ENCODE data around the gene PLOD3. TPM values are rescaled to one million over a fixed set of nuclear protein-coding genes. Genes with fewer than 3 reads are reported as not detected.
A peak's percentile ranks its signal among the peaks of the same experiment; 100 is the strongest.

The PLOD3 gene
- total and polyA plus RNA-seq, 9 of the 15 experiments (the other 6 are each of a cell fraction or from before 2014, with no cell fraction given), result 2.8 to 101 (median 30.9) TPM

GRCh38 chr7:101265622-101266516 is 48.5 kb upstream of the PLOD3 start (continued):
- TF ChIP-seq ETV6 (IDR thresholded peaks at IDR 0.05; ENCODE audit: borderline replicate concordance in 1 of 2, low read depth in 2 of 2, low read length in 1 of 2) (no peak), ETV6 (CRISPR knock-in tag; IDR thresholded peaks at IDR 0.05; ENCODE audit: borderline replicate concordance) (no peak), THRAP3 (IDR thresholded peaks at IDR 0.05; ENCODE audit: borderline replicate concordance) (no peak), SMARCA5 (IDR thresholded peaks at IDR 0.05) (peak; percentile 80; the same call in 1 of the 2 replicates), XRCC4 (IDR thresholded peaks at IDR 0.05; ENCODE audit: extremely low read depth, insufficient read depth, insufficient read length) (no peak), SP2 (IDR thresholded peaks at IDR 0.05; ENCODE audit: extremely low read depth, low read depth, low read length, poor library complexity, severe bottlenecking) (no peak), ZNF609 (CRISPR knock-in tag; IDR thresholded peaks at IDR 0.05; ENCODE audit: borderline replicate concordance) (peak; percentile 96; the same call in 1 of the 2 replicates), ZNF717 (CRISPR knock-in tag; IDR thresholded peaks at IDR 0.05) (no peak), DMBX1 (CRISPR knock-in tag; IDR thresholded peaks at IDR 0.05; ENCODE audit: borderline replicate concordance) (peak; percentile 62), POLR2B (IDR thresholded peaks at IDR 0.05; ENCODE audit: low read depth, partially characterized antibody) (no peak), NR1H2 (CRISPR knock-in tag; IDR thresholded peaks at IDR 0.05) (no peak), ZNF584 (CRISPR knock-in tag; IDR thresholded peaks at IDR 0.05; ENCODE audit: low read depth) (peak; percentile 61; the same call in 1 of the 2 replicates), BRF1 (IDR thresholded peaks at IDR 0.05; ENCODE audit: borderline replicate concordance, extremely low read depth, insufficient read length) (no peak), ZNF197 (CRISPR knock-in tag; IDR thresholded peaks at IDR 0.05; ENCODE audit: low read depth) (no peak), NFATC3 (IDR thresholded peaks at IDR 0.05) (peak; percentile 95), ZNF639 (CRISPR knock-in tag; conservative IDR thresholded peaks at IDR 0.05 in 1 of 2, IDR thresholded peaks at IDR 0.05 in 1 of 2) (0 out of 4 replicates have a peak, but pooled peaks of 1 of the 2 experiments have one; percentile 29), SRSF7 (optimal IDR thresholded peaks at IDR 0.05; ENCODE audit: low read depth, low read length) (no peak), HOXB6 (CRISPR knock-in tag; IDR thresholded peaks at IDR 0.05; ENCODE audit: borderline replicate concordance) (no peak)
- TF ChIP-seq, protein P1, sequence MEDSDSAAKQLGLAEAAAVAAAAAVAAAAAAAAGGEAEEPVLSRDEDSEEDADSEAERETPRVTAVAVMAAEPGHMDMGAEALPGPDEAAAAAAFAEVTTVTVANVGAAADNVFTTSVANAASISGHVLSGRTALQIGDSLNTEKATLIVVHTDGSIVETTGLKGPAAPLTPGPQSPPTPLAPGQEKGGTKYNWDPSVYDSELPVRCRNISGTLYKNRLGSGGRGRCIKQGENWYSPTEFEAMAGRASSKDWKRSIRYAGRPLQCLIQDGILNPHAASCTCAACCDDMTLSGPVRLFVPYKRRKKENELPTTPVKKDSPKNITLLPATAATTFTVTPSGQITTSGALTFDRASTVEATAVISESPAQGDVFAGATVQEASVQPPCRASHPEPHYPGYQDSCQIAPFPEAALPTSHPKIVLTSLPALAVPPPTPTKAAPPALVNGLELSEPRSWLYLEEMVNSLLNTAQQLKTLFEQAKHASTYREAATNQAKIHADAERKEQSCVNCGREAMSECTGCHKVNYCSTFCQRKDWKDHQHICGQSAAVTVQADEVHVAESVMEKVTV (CRISPR knock-in tag; IDR thresholded peaks at IDR 0.05), result no peak

Measured in K562 (cell line).